SU-DHL-6 (cell line): ENCODE measurements around the gene GET4.

Experiments used
- CTCF ChIP-seq: fragments of 200-600 bp; sonication (generic); IDR thresholded peaks from one replicate; pipeline ENCODE4 v1.5.1; 2017; ENCODE audit warnings: antibody characterized with exemption, mild to moderate bottlenecking, low read length, moderate library complexity; ENCODE audit not compliant: insufficient read depth, poor library complexity, severe bottlenecking
- EZH2phosphoT487 ChIP-seq: fragments of 200-600 bp; sonication (generic), shearing (Covaris generic); conservative IDR thresholded peaks from 2 replicates; pipeline ENCODE4 v1.6.1; 2018; ENCODE audit warnings: mild to moderate bottlenecking, antibody characterized with exemption, low read length, moderate library complexity, mixed read lengths

DNA sequence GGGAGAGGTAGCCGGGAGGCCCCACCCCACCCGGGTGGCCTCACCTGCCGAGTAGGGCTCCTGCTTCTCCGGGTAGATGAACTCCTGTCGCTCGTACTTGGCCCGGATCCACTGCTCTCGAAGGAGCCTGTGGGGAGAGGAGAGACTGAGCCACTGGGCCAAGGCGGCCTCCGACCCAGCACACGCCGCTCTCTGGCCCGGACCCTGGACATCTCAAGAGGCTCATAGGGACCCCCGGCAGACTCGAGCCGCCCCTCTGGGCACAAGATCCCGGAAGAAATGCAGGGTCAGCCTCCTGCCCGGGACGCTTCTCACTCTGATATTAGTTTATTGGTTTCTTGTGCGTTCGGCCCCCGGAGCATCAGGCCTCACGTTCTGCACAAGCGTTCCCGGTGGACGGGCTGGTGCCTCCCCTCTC is 43.6 kb downstream of the GET4 start:
- TF ChIP-seq CTCF (no peak), EZH2phosphoT487 (no peak)
